Nephron progenitor cell (in vitro differentiated cells): ENCODE results near the gene PTPRA.
"Not testable (repeated sequence)": the region's sequence is repeated elsewhere in the genome, so short reads cannot be mapped to it uniquely, and the experiment has no call there.

ENCODE experiments used
- DNase-seq: peaks from one replicate; pipeline ENCODE4 v3.0.0; 2021
- H3K27ac Mint-ChIP-seq: 2 replicates; pipeline ENCODE4 v1.8.0; 2021; ENCODE audit warnings: mild to moderate bottlenecking, moderate library complexity, mixed read lengths
- H3K27me3 Mint-ChIP-seq: 2 replicates; pipeline ENCODE4 v1.8.0; 2021; ENCODE audit warnings: mild to moderate bottlenecking, low read depth, mixed read lengths; ENCODE audit not compliant: poor library complexity
- H3K36me3 Mint-ChIP-seq: 2 replicates; pipeline ENCODE4 v1.8.0; 2021; ENCODE audit warnings: low read depth, mixed read lengths
- H3K4me1 Mint-ChIP-seq: 2 replicates; pipeline ENCODE4 v1.8.0; 2021; ENCODE audit warnings: mixed read lengths
- H3K4me3 Mint-ChIP-seq: 2 replicates; pipeline ENCODE4 v1.8.0; 2021; ENCODE audit warnings: mild to moderate bottlenecking, moderate library complexity, mixed read lengths
- H3K9me3 Mint-ChIP-seq: 2 replicates; pipeline ENCODE4 v1.8.0; 2021; ENCODE audit warnings: mild to moderate bottlenecking, moderate library complexity, mixed read lengths
- TF ChIP-seq, protein P1 (sequence below): fragments of 200-600 bp; sonication (generic); IDR thresholded peaks from 2 replicates; pipeline ENCODE4 v1.5.0; 2021; ENCODE audit warnings: antibody characterized with exemption

Gene PTPRA

DNA sequence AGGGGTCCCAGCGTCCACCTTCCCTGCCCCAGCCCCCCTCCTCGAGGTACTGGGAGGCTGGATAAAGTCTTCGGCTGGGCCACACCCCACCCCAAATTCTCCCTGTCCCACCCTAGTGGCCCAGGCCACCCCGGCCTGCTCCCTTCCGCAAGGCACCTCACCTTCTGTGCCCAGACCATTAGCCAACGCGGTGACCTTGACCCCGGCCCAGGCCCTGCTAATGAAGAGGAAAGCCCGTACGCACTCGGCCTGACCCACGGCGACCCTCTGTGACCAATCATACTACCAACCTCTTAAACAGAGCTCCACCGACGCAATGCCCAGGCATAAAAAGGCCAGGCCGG, 198.0 kb downstream of the PTPRA start:
- Mint-ChIP-seq H3K4me3 (peak overlapping the region; percentile 51), H3K27me3 (peaks cover 88% of the 10 kb centered on the region), H3K36me3 (no peaks in the 10 kb centered on the region), H3K4me1 (peaks cover 32% of the 10 kb centered on the region), H3K9me3 (no peaks in the 10 kb centered on the region), H3K27ac (no peak overlapping the region)
- no peak for DNase-seq
- TF ChIP-seq, protein P1, sequence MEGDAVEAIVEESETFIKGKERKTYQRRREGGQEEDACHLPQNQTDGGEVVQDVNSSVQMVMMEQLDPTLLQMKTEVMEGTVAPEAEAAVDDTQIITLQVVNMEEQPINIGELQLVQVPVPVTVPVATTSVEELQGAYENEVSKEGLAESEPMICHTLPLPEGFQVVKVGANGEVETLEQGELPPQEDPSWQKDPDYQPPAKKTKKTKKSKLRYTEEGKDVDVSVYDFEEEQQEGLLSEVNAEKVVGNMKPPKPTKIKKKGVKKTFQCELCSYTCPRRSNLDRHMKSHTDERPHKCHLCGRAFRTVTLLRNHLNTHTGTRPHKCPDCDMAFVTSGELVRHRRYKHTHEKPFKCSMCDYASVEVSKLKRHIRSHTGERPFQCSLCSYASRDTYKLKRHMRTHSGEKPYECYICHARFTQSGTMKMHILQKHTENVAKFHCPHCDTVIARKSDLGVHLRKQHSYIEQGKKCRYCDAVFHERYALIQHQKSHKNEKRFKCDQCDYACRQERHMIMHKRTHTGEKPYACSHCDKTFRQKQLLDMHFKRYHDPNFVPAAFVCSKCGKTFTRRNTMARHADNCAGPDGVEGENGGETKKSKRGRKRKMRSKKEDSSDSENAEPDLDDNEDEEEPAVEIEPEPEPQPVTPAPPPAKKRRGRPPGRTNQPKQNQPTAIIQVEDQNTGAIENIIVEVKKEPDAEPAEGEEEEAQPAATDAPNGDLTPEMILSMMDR: no peak

DNA sequence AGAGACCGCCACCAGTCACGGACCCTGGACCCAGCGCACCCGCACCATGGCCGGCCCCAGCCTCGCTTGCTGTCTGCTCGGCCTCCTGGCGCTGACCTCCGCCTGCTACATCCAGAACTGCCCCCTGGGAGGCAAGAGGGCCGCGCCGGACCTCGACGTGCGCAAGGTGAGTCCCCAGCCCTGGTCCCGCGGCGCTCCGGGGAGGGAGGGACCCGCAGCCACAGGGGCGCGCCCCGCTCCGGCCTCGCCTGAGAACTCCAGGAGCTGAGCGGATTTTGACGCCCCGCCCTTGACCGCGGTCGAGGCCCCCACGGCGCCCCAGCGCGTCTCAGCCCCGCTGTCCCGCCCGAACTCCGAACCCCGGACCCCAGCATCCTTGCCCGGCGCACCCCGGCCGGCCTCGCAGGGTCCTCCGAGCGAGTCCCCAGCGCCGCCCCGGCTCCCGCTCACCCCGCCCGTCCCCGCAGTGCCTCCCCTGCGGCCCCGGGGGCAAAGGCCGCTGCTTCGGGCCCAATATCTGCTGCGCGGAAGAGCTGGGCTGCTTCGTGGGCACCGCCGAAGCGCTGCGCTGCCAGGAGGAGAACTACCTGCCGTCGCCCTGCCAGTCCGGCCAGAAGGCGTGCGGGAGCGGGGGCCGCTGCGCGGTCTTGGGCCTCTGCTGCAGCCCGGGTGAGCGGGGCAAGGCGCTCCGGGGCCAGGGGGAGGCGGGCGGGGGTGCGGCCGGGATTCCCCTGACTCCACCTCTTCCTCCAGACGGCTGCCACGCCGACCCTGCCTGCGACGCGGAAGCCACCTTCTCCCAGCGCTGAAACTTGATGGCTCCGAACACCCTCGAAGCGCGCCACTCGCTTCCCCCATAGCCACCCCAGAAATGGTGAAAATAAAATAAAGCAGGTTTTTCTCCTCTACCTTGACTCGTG, 198.6 kb downstream of the PTPRA start, which contains the start of gene OXT:
TSS of gene OXT (plus strand) at position 11 of the 920 bp plus-strand sequence. CDS start at position 47, 36 bp downstream.
- Mint-ChIP-seq H3K27me3 (peaks cover 88% of the 10 kb centered on the region), H3K4me3 (peak within 1 kb of the TSS; percentile 66), H3K9me3 (no peaks in the 10 kb centered on the region), H3K4me1 (peaks cover 27% of the 10 kb centered on the region), H3K36me3 (no peaks in the 10 kb centered on the region), H3K27ac (no peak within 1 kb of the TSS)
- peak; percentile 37 for DNase-seq
- TF ChIP-seq, protein P1: no peak

DNA sequence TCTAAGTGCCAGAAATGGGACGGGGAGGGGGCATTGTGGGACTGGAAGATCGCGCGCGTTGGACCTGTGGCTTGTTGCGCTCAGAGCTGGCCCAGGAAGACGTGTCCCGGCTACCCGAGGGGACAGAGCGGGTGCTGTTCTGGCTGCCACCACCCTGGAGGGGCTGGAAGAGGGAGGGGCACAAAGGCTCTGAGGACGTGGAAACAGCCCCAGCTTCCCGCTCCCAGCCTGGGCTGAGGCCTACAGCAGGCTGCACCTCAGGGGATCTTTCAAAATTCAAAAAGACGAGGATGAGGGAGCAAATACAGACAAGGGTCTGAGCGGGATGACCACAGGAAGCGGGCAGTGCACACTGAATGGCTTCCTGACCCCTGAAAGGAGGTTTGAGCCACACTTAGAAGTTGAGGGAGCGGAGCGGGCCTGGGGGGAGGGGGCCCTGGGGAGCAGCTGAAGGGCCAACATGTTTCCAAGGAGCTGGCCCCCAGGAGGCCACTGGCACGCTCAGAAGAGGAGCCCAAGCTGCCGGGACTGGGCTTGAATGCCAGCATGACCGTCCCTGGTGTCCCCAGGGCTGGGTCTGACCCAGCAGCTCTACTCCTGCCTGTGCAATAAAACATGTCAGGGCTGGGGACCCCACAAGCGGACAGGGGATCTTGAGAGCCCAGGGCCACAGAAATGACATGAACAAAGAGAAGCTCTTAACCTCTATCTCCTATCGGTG, 199.4 kb downstream of the PTPRA start:
- no peak for DNase-seq
- no peaks in the 10 kb centered on the region for H3K36me3 Mint-ChIP-seq
- H3K27ac Mint-ChIP-seq: no peak overlapping the region
- H3K27me3 Mint-ChIP-seq: peaks cover 88% of the 10 kb centered on the region
- TF ChIP-seq, protein P1: no peak
- H3K9me3 Mint-ChIP-seq: peaks cover 2% of the 10 kb centered on the region
- H3K4me1 Mint-ChIP-seq: peaks cover 19% of the 10 kb centered on the region
- H3K4me3 Mint-ChIP-seq: peak overlapping the region; percentile 66

DNA sequence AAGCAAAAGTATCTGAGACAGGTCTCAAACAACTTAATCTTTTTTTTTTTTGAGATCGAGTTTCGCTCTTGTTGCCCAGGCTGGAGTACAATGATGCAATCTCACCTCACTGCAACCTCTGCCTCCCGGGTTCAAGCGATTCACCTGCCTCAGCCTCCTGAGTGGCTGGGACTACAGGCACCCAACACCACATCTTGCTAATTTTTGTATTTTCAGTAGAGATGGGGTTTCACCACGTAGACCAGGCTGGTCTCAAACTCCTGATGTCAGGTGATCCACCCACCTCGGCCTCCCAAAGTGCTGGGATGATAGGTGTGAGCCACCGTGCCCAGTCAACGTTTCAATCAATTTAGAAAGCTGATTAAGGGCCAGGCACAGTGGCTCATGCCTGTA, 200.0 kb downstream of the PTPRA start:
- Mint-ChIP-seq H3K27me3 (peaks cover 90% of the 10 kb centered on the region), H3K4me1 (peaks cover 16% of the 10 kb centered on the region)
- H3K36me3 Mint-ChIP-seq, H3K4me3 Mint-ChIP-seq, H3K27ac Mint-ChIP-seq, H3K9me3 Mint-ChIP-seq, DNase-seq: not testable (repeated sequence)

DNA sequence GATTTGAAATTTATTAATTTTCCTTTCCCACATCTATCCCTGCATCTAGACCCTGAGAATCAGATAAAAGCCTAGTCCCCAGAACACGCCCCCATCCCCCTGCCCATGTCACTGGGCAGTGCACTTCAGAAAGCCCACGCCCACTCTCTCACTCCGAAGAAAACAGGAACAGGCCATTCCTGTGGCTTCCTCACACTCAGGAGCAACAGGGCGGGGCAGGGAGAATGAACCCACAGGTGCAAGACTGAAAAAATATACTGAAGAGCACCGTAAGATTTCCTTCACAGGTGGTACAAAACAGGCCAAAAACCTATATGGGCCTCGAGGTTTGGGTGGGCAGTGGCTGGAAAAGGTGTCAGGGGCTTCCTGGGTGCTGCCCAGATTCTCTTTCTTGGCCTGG, 201.5 kb downstream of the PTPRA start:
- Mint-ChIP-seq H3K9me3 (peaks cover 11% of the 10 kb centered on the region), H3K36me3 (no peaks in the 10 kb centered on the region), H3K4me1 (peaks cover 16% of the 10 kb centered on the region), H3K27me3 (peaks cover 97% of the 10 kb centered on the region), H3K4me3 (no peak overlapping the region), H3K27ac (no peak overlapping the region)
- TF ChIP-seq, protein P1: no peak
- no peak for DNase-seq

DNA sequence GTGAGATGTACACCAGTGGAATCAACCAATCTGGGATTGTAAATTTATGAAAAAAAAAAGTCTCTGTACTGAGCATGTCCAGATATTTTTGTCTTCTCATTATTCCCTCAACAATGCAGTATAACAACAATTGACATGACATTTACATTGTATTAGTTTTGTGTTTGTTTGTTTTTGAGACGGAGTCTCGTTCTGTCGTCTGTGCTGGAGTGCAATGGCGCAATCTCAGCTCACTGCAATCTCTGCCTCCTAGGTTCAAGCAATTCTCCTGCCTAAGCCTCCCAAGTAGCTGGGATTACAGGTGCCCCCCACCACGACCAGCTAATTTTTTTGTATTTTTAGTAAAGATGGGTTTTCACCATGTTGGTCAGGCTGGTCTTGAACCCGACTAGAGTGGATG, 202.0 kb downstream of the PTPRA start:
- Mint-ChIP-seq H3K9me3 (peaks cover 11% of the 10 kb centered on the region), H3K27me3 (peaks cover 98% of the 10 kb centered on the region), H3K4me1 (peaks cover 16% of the 10 kb centered on the region)
- not testable (repeated sequence) for H3K36me3 Mint-ChIP-seq, DNase-seq, H3K27ac Mint-ChIP-seq, H3K4me3 Mint-ChIP-seq
